ENCODE measurements around the gene C2orf78. TPM values are rescaled to one million over a fixed set of nuclear protein-coding genes. Genes with fewer than 3 reads are reported as not detected.

Gene C2orf78
- total RNA-seq, 2 experiments from 2014 or later, result not detected

- TF ChIP-seq, protein P1, sequence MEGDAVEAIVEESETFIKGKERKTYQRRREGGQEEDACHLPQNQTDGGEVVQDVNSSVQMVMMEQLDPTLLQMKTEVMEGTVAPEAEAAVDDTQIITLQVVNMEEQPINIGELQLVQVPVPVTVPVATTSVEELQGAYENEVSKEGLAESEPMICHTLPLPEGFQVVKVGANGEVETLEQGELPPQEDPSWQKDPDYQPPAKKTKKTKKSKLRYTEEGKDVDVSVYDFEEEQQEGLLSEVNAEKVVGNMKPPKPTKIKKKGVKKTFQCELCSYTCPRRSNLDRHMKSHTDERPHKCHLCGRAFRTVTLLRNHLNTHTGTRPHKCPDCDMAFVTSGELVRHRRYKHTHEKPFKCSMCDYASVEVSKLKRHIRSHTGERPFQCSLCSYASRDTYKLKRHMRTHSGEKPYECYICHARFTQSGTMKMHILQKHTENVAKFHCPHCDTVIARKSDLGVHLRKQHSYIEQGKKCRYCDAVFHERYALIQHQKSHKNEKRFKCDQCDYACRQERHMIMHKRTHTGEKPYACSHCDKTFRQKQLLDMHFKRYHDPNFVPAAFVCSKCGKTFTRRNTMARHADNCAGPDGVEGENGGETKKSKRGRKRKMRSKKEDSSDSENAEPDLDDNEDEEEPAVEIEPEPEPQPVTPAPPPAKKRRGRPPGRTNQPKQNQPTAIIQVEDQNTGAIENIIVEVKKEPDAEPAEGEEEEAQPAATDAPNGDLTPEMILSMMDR (IDR thresholded peaks at IDR 0.05), result no peak
- H3K9me3 ChIP-seq (ENCODE audit: control insufficient read depth in 1 of 2, insufficient read depth in 1 of 2, low read length in 2 of 2), result no peaks in the 10 kb centered on the region
- ChIA-PET POLR2A (no interaction called here), CTCF (no interaction called here)
- no peak for ATAC-seq (ENCODE audit: poor library complexity)
- no peak overlapping the region for H3K27ac ChIP-seq (ENCODE audit: low read depth in 1 of 2, low read length in 2 of 2)
- intact Hi-C loops (cut with DNase I, micrococcal nuclease), result no loop called here
- H3K4me1 Mint-ChIP-seq (ENCODE audit: low read depth), result peaks cover 15% of the 10 kb centered on the region
- H3K36me3 Mint-ChIP-seq (ENCODE audit: low read depth), result peaks cover 90% of the 10 kb centered on the region
- H3K36me3 ChIP-seq (ENCODE audit: insufficient read depth, low read length), result peaks cover 82% of the 10 kb centered on the region
- no peaks in the 10 kb centered on the region for H3K9me3 Mint-ChIP-seq
- H3K27me3 ChIP-seq (ENCODE audit: control insufficient read depth in 1 of 2, insufficient read depth in 2 of 2, low read length in 2 of 2), result no peaks in the 10 kb centered on the region
- no peaks in the 10 kb centered on the region for H3K4me1 ChIP-seq (ENCODE audit: insufficient read depth, low read length)
- H3K4me3 ChIP-seq (ENCODE audit: low read length), result no peak overlapping the region
- no peak overlapping the region for H3K27ac Mint-ChIP-seq
- no peak overlapping the region for H3K4me3 Mint-ChIP-seq
- H3K27me3 Mint-ChIP-seq, result no peaks in the 10 kb centered on the region
- no peak for DNase-seq
Measured at GRCh38 chr2:73764945-73765344, 19.0 kb upstream of the C2orf78 start.

DNA sequence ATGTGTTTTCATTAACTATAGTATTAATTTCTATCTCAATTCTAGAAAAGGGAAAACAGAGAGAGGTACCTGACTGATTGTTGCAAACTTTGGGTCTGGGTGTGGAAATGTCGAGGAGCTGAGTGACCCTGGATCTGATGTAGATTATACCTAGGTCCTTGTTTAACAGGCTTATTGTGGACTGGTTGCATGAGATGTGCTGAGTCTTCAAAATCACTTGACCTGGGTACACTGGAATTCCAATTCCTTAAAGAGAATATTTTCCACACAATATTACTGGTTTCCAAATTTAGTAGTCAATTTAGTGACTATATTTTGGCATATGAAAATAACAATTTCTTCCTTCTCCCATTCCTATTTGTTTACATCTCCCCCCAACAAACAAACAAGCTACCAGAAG lies 17.6 kb upstream of the C2orf78 start:
- H3K27me3 ChIP-seq (ENCODE audit: control insufficient read depth in 1 of 2, insufficient read depth in 2 of 2, low read length in 2 of 2), result no peaks in the 10 kb centered on the region
- DNase-seq (no peak), ATAC-seq (ENCODE audit: poor library complexity) (no peak)
- Mint-ChIP-seq H3K4me3 (no peak overlapping the region), H3K27ac (no peak overlapping the region), H3K27me3 (no peaks in the 10 kb centered on the region), H3K9me3 (no peaks in the 10 kb centered on the region), H3K36me3 (ENCODE audit: low read depth) (peaks cover 94% of the 10 kb centered on the region), H3K4me1 (ENCODE audit: low read depth) (peaks cover 23% of the 10 kb centered on the region)
- H3K4me1 ChIP-seq (ENCODE audit: insufficient read depth, low read length), result no peaks in the 10 kb centered on the region
- H3K27ac ChIP-seq (ENCODE audit: low read depth in 1 of 2, low read length in 2 of 2), result no peak overlapping the region
- H3K9me3 ChIP-seq (ENCODE audit: control insufficient read depth in 1 of 2, insufficient read depth in 1 of 2, low read length in 2 of 2), result no peaks in the 10 kb centered on the region
- intact Hi-C loops (cut with DNase I, micrococcal nuclease), result no loop called here
- TF ChIP-seq, protein P1 (IDR thresholded peaks at IDR 0.05), result no peak
- no peak overlapping the region for H3K4me3 ChIP-seq (ENCODE audit: low read length)
- H3K36me3 ChIP-seq (ENCODE audit: insufficient read depth, low read length), result peaks cover 77% of the 10 kb centered on the region
- POLR2A ChIA-PET, result no interaction called here
- CTCF ChIA-PET, result no interaction called here

DNA sequence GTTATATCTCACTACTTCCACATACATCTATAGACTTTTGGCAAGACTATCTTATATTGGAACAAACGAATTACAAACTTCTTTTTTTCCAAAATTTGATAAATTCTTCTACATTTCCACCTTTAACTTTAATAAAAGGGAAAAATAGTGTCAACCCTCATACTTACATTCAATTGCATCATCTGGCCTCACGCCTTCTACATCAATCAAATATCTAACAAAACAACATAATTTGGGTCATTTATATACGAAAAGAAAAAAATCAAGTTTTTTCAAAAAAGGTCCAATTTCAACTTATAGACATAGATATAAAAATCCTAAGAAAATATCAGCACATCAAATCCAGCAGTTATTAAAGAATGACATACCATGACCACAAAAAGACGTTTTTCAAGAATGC lies 17.0 kb upstream of the C2orf78 start:
- Histone ChIP-seq H3K27ac (ENCODE audit: low read depth in 1 of 2, low read length in 2 of 2) (no peak overlapping the region), H3K36me3 (ENCODE audit: insufficient read depth, low read length) (peaks cover 74% of the 10 kb centered on the region), H3K9me3 (ENCODE audit: control insufficient read depth in 1 of 2, insufficient read depth in 1 of 2, low read length in 2 of 2) (no peaks in the 10 kb centered on the region), H3K4me3 (ENCODE audit: low read length) (no peak overlapping the region), H3K27me3 (ENCODE audit: control insufficient read depth in 1 of 2, insufficient read depth in 2 of 2, low read length in 2 of 2) (no peaks in the 10 kb centered on the region), H3K4me1 (ENCODE audit: insufficient read depth, low read length) (no peaks in the 10 kb centered on the region)
- H3K4me1 Mint-ChIP-seq (ENCODE audit: low read depth), result peaks cover 25% of the 10 kb centered on the region
- H3K9me3 Mint-ChIP-seq, result no peaks in the 10 kb centered on the region
- H3K4me3 Mint-ChIP-seq, result no peak overlapping the region
- H3K36me3 Mint-ChIP-seq (ENCODE audit: low read depth), result peaks cover 92% of the 10 kb centered on the region
- DNase-seq, result no peak
- ATAC-seq (ENCODE audit: poor library complexity), result no peak
- TF ChIP-seq, protein P1 (IDR thresholded peaks at IDR 0.05), result no peak
- CTCF ChIA-PET, result no interaction called here
- no peaks in the 10 kb centered on the region for H3K27me3 Mint-ChIP-seq
- no peak overlapping the region for H3K27ac Mint-ChIP-seq
- POLR2A ChIA-PET, result no interaction called here
- intact Hi-C loops (cut with DNase I, micrococcal nuclease), result no loop called here

All from CD4-positive, alpha-beta T cell (primary cell).